K562 (cell line): ENCODE results near the gene TMEM132D. TPM values are rescaled to one million over a fixed set of nuclear protein-coding genes. Genes with fewer than 3 reads are reported as not detected.

Experiments used
- ATAC-seq: fragments of 200-7000 bp; cut with Tn5 transposase; 3 replicates; pipeline ENCODE4 v1.9.1; 2020; ENCODE audit warnings: moderate library complexity
- BruUV-seq: library from RNA; stranded (reverse); fragments of 400-500 nt; replicated peaks from 2 replicates; lab custom pipeline; 2021; lab: Mats Ljungman, UMichigan
- CTCF ChIA-PET: fragments of 300-600 bp; formaldehyde crosslinking; extraction: SDS; loops from one replicate; lab custom pipeline; 2021; ENCODE audit warnings: low intra/inter-chr PET ratio; lab: Yijun Ruan, JAX
- POLR2A ChIA-PET: fragments of 300-600, 350-650 bp; sonication (Branson Sonifier 250); formaldehyde crosslinking; extraction: SDS; loops from one replicate; lab custom pipeline; 2021; ENCODE audit warnings: antibody characterized with exemption, inconsistent platforms; lab: Yijun Ruan, JAX
- DNase-seq, 4 experiments: peaks; one replicate each; pipeline versions ENCODE4 v3.0.0 to v3.0.0-alpha.2; 2011 to 2018; ENCODE audit warnings: low spot score in 3 of 4, mixed read lengths in 3 of 4; ENCODE audit errors: extremely low read depth in 1 of 4
- FAIRE-seq: peaks from 2 replicates; lab custom pipeline; 2011; peaks lifted over from hg19 to GRCh38; lab: Jason Lieb, UNC
- H2AFZ ChIP-seq: 2 replicates; pipeline ENCODE4 v1.6.0; 2011; ENCODE audit warnings: low read depth, low read length, control low read depth, inconsistent platforms
- H3K27ac ChIP-seq: fragments of 200-600 bp; 3 replicates; pipeline ENCODE4 v1.8.0; 2011; ENCODE audit warnings: low read depth, mild to moderate bottlenecking, control low read depth, inconsistent platforms, low read length, moderate library complexity, mixed read lengths; ENCODE audit errors: extremely low read depth
- H3K27me3 ChIP-seq, 2 experiments: fragments of 300-600 bp in 1 of 2; 2 replicates in 1 of 2; 3 replicates in 1 of 2; pipeline versions ENCODE4 v1.6.0 to v1.8.0; 2011; ENCODE audit warnings: inconsistent platforms in 2 of 2, low read length in 2 of 2, mild to moderate bottlenecking in 1 of 2, mixed read lengths in 1 of 2, moderate library complexity in 1 of 2; ENCODE audit not compliant: control insufficient read depth in 2 of 2, insufficient read depth in 2 of 2
- H3K36me3 ChIP-seq: fragments of 300-600 bp; 3 replicates; pipeline ENCODE4 v1.8.0; 2011; ENCODE audit warnings: mild to moderate bottlenecking, low read length, inconsistent platforms; ENCODE audit not compliant: control insufficient read depth, insufficient read depth
- H3K4me1 ChIP-seq, 2 experiments: fragments of 200-600 bp in 1 of 2; replicated peaks in 1 of 2; 2 replicates in 1 of 2; 3 replicates in 1 of 2; pipeline versions ENCODE4 v1.5.1 to v1.8.0; 2011; ENCODE audit warnings: inconsistent platforms in 2 of 2, low read length in 2 of 2, mild to moderate bottlenecking in 1 of 2, mixed read lengths in 1 of 2, moderate library complexity in 1 of 2; ENCODE audit not compliant: control insufficient read depth in 2 of 2, insufficient read depth in 2 of 2
- H3K4me2 ChIP-seq: 2 replicates; pipeline ENCODE4 v1.6.1; 2011; ENCODE audit warnings: low read length, control low read depth, inconsistent platforms, mixed read lengths; ENCODE audit not compliant: insufficient read depth
- H3K4me3 ChIP-seq: fragments of 200-600 bp; sonication (generic), shearing (Covaris generic); 2 replicates; pipeline ENCODE4 v1.5.1; 2016; ENCODE audit warnings: control low read depth, inconsistent platforms
- H3K79me2 ChIP-seq: fragments of 200-600 bp; 3 replicates; pipeline ENCODE4 v1.8.0; 2011; ENCODE audit warnings: low read length, inconsistent platforms; ENCODE audit not compliant: control insufficient read depth, insufficient read depth
- H3K9ac ChIP-seq, 2 experiments: 2 replicates each; pipeline versions ENCODE4 v1.6.0 to v1.6.1; 2011; ENCODE audit warnings: low read depth in 2 of 2, low read length in 2 of 2, control low read depth in 1 of 2, inconsistent platforms in 1 of 2, mild to moderate bottlenecking in 1 of 2, mixed read lengths in 1 of 2; ENCODE audit not compliant: insufficient read depth in 1 of 2
- H3K9me1 ChIP-seq: one replicate; pipeline ENCODE4 v1.6.0; 2011; ENCODE audit warnings: inconsistent platforms, mild to moderate bottlenecking, low read length, moderate library complexity; ENCODE audit not compliant: control insufficient read depth, insufficient read depth
- H3K9me3 ChIP-seq: replicated peaks from 2 replicates; pipeline ENCODE4 v1.5.1; 2011; ENCODE audit warnings: low read depth, low read length, inconsistent platforms; ENCODE audit not compliant: control insufficient read depth, insufficient read depth
- H4K20me1 ChIP-seq: replicated peaks from 2 replicates; pipeline ENCODE4 v1.6.1; 2011; ENCODE audit warnings: low read length, inconsistent platforms, mixed read lengths; ENCODE audit not compliant: control insufficient read depth, insufficient read depth
- WGBS: fragments of 100-300 bp; shearing (Covaris generic); methylation state at CpG from one replicate; pipeline ENCODE4 v1.1.6; 2016; ENCODE audit warnings: low coverage, mixed read lengths; ENCODE audit not compliant: insufficient coverage; ENCODE audit errors: missing lambda C conversion rate; 5-methylcytosine and 5-hydroxymethylcytosine counted together
- in situ Hi-C: fragments of 300-500 bp; cut with MboI; formaldehyde crosslinking; loops from 4 replicates; pipeline ENCODE4 v1.15.0; 2018; ENCODE audit warnings: inconsistent platforms, mixed read lengths
- intact Hi-C: fragments of 100-400 bp; cut with micrococcal nuclease; formaldehyde crosslinking; loops from 2 replicates; pipeline ENCODE4 v1.14.2; 2022
- polyA plus RNA-seq, 8 experiments: library from polyadenylated mRNA; depleted of rRNA in 4 of 8; stranded (reverse) in 5 of 8; unstranded in 3 of 8; fragments of >200 nt; fragmentation: Nextera tagmentation in 2 of 8; fragmentation: Illumina TruSeq in 1 of 8; extraction: Ambion mirVana in 2 of 8; extraction: Trizol in 1 of 8; gene quantifications; 2 replicates each; pipeline versions ENCODE4 v1.2.1 to v1.2.3, GENCODE V29; 2011 to 2014; ENCODE audit warnings: inconsistent platforms in 1 of 8, missing spikeins in 1 of 8
- total RNA-seq, 7 experiments: library from RNA; depleted of rRNA in 6 of 7; stranded (reverse); fragments of >200 nt in 6 of 7; fragmentation: Illumina TruSeq in 2 of 7; extraction: Trizol in 2 of 7; gene quantifications; 2 replicates each; pipeline versions ENCODE4 v1.2.1 to v1.2.3, GENCODE V29; 2011 to 2021; ENCODE audit warnings: low replicate concordance in 1 of 7
- TF ChIP-seq, protein P1 (sequence below), 2 experiments: fragments of 450-650 bp; IDR thresholded peaks; 2 replicates each; pipeline ENCODE4 v1.6.1; 2016; ENCODE audit warnings: mild to moderate bottlenecking in 2 of 2, borderline replicate concordance in 1 of 2, low read depth in 1 of 2, moderate library complexity in 1 of 2

The TMEM132D gene
- total and polyA plus RNA-seq, 9 of the 15 experiments (the other 6 are each of a cell fraction or from before 2014, with no cell fraction given), result not detected

DNA sequence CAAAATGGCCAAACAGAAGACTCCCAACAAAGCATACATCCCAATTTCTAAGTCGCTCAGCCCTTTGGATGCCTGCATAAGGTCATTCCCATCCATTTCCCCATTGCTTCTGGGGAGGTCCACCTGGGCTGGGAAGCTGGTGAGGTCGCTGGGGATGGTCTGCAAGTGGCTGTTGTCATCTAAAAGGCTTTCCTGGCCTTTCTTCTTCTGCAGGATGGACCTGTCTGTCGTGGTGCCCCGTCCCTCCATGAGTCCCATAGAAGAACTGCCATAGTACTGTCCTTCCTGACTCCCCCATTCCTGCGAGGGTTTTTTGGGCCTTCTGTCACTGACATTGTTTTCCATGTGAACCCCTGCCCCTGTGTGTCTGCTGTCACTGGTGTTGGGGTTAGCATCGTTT, 829.4 kb downstream of the TMEM132D start:
- no peak for ATAC-seq
- Histone ChIP-seq H3K9me3 (no peaks in the 10 kb centered on the region), H3K4me1 (no peaks in the 10 kb centered on the region), H4K20me1 (no peaks in the 10 kb centered on the region; the same call in 1 of the 2 replicates), H3K4me3 (no peak overlapping the region), H3K4me2 (no peak overlapping the region), H3K36me3 (no peaks in the 10 kb centered on the region), H3K27me3 (peaks cover 9 to 75% of the 10 kb centered on the region in 2 experiments; a peak in 4 of 5 replicates), H3K27ac (no peak overlapping the region), H3K9ac (no peak overlapping the region), H3K9me1 (no peaks in the 10 kb centered on the region), H2AFZ (no peak overlapping the region), H3K79me2 (no peaks in the 10 kb centered on the region)
- no TSS peak for BruUV-seq
- 0% methylated on average over 6 of the region's 6 CpGs for WGBS
- intact Hi-C loops (no loop called here), in situ Hi-C loops (no loop called here)
- CTCF ChIA-PET, result no interaction called here
- DNase-seq, result no peak
- FAIRE-seq, result no peak
- TF ChIP-seq, protein P1, sequence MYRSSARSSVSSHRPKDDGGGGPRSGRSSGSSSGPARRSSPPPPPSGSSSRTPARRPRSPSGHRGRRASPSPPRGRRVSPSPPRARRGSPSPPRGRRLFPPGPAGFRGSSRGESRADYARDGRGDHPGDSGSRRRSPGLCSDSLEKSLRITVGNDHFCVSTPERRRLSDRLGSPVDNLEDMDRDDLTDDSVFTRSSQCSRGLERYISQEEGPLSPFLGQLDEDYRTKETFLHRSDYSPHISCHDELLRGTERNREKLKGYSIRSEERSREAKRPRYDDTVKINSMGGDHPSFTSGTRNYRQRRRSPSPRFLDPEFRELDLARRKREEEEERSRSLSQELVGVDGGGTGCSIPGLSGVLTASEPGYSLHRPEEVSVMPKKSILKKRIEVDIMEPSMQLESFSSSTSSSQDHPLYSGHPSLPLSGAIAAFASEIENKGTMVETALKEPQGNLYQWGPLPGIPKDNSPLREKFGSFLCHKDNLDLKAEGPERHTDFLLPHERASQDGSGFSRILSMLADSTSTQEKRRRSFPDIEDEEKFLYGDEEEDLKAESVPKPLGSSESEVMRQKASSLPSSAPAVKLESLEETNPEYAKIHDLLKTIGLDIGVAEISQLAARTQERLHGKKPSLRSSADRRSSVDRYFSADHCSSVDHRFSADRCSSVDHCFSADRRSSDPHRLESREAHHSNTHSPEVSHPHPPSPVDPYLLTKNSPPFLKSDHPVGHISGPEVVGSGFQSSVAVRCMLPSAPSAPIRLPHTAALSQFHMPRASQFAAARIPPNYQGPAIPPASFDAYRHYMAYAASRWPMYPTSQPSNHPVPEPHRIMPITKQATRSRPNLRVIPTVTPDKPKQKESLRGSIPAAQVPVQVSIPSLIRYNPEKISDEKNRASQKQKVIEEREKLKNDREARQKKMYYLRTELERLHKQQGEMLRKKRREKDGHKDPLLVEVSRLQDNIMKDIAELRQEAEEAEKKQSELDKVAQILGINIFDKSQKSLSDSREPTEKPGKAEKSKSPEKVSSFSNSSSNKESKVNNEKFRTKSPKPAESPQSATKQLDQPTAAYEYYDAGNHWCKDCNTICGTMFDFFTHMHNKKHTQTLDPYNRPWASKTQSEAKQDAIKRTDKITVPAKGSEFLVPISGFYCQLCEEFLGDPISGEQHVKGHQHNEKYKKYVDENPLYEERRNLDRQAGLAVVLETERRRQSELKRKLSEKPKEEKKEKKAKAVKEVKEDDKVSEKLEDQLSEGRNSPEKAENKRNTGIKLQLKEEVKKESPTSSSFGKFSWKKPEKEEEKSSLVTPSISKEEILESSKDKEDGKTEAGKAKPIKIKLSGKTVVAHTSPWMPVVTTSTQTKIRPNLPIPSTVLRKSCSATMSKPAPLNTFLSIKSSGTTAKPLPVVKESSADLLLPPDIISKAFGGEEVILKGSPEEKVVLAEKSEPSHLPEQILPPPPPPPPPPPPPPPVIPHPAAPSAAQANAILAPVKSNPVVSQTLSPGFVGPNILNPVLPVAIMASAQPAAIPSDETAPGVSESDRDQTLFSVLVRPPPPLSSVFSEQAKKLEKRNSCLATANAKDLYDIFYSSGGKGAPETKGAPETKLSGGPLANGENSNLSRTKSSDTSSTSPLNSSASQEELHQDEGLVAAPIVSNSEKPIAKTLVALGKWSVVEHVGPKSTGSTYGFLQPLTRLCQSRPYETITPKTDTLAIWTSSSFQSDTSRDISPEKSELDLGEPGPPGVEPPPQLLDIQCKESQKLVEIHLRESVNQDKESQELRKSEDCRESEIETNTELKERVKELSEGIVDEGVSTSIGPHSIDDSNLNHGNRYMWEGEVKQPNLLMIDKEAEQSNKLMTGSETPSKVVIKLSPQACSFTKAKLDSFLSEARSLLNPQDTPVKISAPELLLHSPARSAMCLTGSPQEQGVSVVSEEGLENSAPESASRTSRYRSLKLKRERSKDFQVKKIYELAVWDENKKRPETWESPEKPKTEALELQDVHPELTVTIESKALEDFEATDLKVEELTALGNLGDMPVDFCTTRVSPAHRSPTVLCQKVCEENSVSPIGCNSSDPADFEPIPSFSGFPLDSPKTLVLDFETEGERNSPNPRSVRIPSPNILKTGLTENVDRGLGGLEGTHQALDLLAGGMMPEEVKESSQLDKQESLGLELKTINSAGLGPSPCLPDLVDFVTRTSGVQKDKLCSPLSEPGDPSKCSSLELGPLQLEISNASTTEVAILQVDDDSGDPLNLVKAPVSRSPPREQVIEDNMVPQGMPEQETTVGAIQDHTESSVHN (IDR thresholded peaks at IDR 0.05; ENCODE audit: borderline replicate concordance in 1 of 2, low read depth in 1 of 2), result no peak
- POLR2A ChIA-PET, result no interaction called here
